Measurements from ENCODE around the gene ST6GAL1.

Gene ST6GAL1

GRCh38 chr3:187104342-187104741 is 174.0 kb downstream of the ST6GAL1 start:
- DNase-seq (ENCODE audit: low spot score) (no peak), FAIRE-seq (no peak)

- FAIRE-seq (no peak), DNase-seq (ENCODE audit: low spot score) (no peak)
Measured at GRCh38 chr3:187104933-187105332, 174.6 kb downstream of the ST6GAL1 start.

DNA sequence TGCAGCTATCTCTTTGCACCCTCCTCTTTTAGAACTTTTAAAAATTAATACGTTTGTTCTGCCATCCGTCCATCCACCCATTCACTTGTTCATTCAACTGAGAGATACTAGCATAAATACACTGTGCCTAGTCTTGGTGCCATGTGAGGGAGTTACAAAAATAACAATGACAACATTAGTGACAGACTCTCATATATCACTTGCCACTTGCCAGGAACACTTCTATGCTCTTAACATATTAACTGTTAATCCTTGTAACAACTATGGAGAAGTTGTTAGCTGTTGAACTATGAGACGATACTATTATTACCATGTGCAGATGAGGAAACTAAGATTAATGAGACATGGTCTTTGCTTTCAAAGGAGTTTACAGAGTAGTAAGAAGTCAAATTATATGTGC is 175.4 kb downstream of the ST6GAL1 start:
- FAIRE-seq (no peak), DNase-seq (ENCODE audit: low spot score) (no peak)

DNA sequence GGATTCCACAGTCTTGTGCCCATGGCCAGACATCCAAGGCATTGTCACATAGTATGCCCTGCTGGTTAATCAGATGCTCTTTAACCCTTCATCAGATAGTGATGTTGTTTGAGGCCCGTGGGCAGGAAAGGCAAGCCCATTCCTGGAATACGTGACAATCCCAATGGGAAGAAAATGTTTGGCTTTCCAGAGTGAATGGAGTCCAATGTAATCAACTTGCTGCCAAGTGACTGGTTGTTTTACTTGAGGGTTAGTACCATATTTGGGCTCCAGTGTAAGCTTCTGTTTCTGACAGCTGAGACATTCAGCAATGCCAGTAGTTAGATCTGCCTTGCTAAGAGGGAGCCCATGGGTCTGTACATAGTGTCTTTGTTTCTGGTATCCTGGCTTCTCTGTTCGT is 177.7 kb downstream of the ST6GAL1 start:
- no peak for FAIRE-seq
- DNase-seq (ENCODE audit: low spot score): no peak

GRCh38 chr3:187110156-187110555 is 179.8 kb downstream of the ST6GAL1 start:
- no peak for FAIRE-seq
- DNase-seq (ENCODE audit: low spot score): no peak

DNA sequence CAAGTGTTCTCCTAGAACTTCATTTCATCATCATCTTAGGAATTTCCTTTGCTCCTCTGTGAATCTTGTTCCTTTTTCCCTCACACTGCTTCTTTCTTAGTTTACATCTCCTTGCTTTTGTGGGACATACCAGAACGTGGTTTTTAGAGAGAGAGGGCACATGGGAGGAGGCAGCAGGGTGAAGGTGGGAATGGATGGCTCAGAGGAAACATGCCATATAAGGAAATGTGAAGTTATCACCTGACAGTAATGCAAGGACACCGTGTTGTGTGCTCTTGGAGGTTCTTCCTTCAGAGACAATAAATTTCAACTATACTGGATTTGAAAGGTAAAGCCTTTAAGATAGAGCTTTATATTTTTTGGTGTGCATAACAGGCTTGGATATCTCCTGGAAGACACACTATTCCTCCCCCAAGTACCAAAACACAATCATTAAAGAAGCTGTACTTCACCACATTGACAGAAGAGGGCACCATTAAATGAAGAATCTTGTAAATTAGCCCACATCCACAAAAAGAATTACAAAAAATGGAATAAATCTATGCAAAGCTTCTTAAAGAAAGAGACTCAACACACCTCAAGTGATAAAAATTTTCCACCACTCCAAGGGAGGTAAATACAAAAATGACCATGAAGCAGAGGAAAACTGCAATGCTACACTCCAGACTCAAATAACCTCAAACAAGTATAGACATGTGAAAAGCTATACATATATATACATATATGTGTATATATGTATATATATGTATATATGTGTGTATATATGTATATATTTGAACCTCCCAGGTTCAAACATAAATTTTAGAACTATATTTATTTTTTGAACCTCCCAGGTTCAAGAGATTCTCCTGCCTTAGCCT is 182.8 kb downstream of the ST6GAL1 start:
- no peak for FAIRE-seq
- no peak for DNase-seq (ENCODE audit: low spot score)

GRCh38 chr3:187114511-187114910 is 184.2 kb downstream of the ST6GAL1 start:
- FAIRE-seq (no peak), DNase-seq (ENCODE audit: low spot score) (no peak)

- no peak for DNase-seq (ENCODE audit: low spot score)
- FAIRE-seq: no peak
Measured at GRCh38 chr3:187120326-187120725, 190.0 kb downstream of the ST6GAL1 start.

DNA sequence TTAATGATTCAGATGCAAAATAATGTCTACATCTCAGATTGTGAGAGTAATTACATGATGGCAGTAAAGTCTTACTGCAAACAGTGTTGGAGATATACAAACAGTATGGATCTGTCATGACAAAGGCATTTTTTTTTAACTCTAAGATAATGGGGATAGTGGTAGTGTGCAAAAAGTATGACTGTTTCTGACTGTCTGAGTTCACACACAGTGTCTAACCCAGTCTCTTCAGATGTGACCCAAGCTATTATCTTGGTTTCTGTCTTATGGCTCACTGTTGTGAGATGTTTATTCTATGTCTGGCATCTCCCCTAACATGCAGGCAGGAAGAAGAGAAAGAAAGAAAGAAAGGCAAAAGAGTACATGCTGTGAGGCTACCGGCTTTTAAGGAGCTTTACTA is 191.9 kb downstream of the ST6GAL1 start:
- FAIRE-seq: no peak
- DNase-seq (ENCODE audit: low spot score): no peak

GRCh38 chr3:187125319-187126031 is 195.1 kb downstream of the ST6GAL1 start:
- no peak for DNase-seq (ENCODE audit: low spot score)
- FAIRE-seq: no peak

Data from urothelium cell line (cell line).